Measurements from ENCODE around the gene ACO1.
A peak's percentile ranks its signal among the peaks of the same experiment; 100 is the strongest.

Gene ACO1

GRCh38 chr9:32376285-32376684 lies 8.2 kb upstream of the ACO1 start:
- H3K9me2 ChIP-seq (replicated peaks; ENCODE audit: insufficient read depth, low read length), result no peaks in the 10 kb centered on the region
- no peak overlapping the region for H3K9ac ChIP-seq (ENCODE audit: low read length)
- no peaks in the 10 kb centered on the region for H3K79me2 ChIP-seq (ENCODE audit: insufficient read depth, low read length)
- H3K27me3 ChIP-seq (ENCODE audit: low read length), result no peaks in the 10 kb centered on the region
- no peaks in the 10 kb centered on the region for H3K36me3 ChIP-seq (ENCODE audit: low read length)
- no peaks in the 10 kb centered on the region for H3K9me3 ChIP-seq (ENCODE audit: insufficient read depth, low read length)
- no peak for TF ChIP-seq EZH2phosphoT487 (conservative IDR thresholded peaks at IDR 0.05; ENCODE audit: low read length)
- no peak for TF ChIP-seq CTCF (IDR thresholded peaks at IDR 0.05; ENCODE audit: insufficient read depth, low read length, poor library complexity, severe bottlenecking)
- H4K20me1 ChIP-seq (ENCODE audit: low read depth, low read length), result no peaks in the 10 kb centered on the region
- no peak overlapping the region for H2AFZ ChIP-seq (ENCODE audit: low read depth, low read length, severe bottlenecking)
- H3K4me3 ChIP-seq (ENCODE audit: insufficient read depth, low read length, poor library complexity, severe bottlenecking), result no peak overlapping the region
- no peak overlapping the region for H3K4me2 ChIP-seq (ENCODE audit: low read depth, low read length, poor library complexity, severe bottlenecking)
- H3F3A ChIP-seq (ENCODE audit: insufficient read depth), result 0 out of 2 replicates have a peak, but pooled peaks cover 6% of the 10 kb centered on the region
- no peak overlapping the region for H3K27ac ChIP-seq (ENCODE audit: low read depth, low read length)

GRCh38 chr9:32378496-32378895 lies 5.9 kb upstream of the ACO1 start:
- H3K36me3 ChIP-seq (ENCODE audit: low read length), result no peaks in the 10 kb centered on the region
- no peak overlapping the region for H3K4me3 ChIP-seq (ENCODE audit: insufficient read depth, low read length, poor library complexity, severe bottlenecking)
- TF ChIP-seq CTCF (IDR thresholded peaks at IDR 0.05; ENCODE audit: insufficient read depth, low read length, poor library complexity, severe bottlenecking), result peak; percentile 89
- TF ChIP-seq EZH2phosphoT487 (conservative IDR thresholded peaks at IDR 0.05; ENCODE audit: low read length), result no peak
- H3K27ac ChIP-seq (ENCODE audit: low read depth, low read length), result no peak overlapping the region
- peak overlapping the region; percentile 35 for H3K4me2 ChIP-seq (ENCODE audit: low read depth, low read length, poor library complexity, severe bottlenecking)
- peak overlapping the region; percentile 17 for H2AFZ ChIP-seq (ENCODE audit: low read depth, low read length, severe bottlenecking)
- H3F3A ChIP-seq (ENCODE audit: insufficient read depth), result 0 out of 2 replicates have a peak, but pooled peaks cover 6% of the 10 kb centered on the region
- H4K20me1 ChIP-seq (ENCODE audit: low read depth, low read length), result no peaks in the 10 kb centered on the region
- no peaks in the 10 kb centered on the region for H3K9me2 ChIP-seq (replicated peaks; ENCODE audit: insufficient read depth, low read length)
- H3K9ac ChIP-seq (ENCODE audit: low read length), result no peak overlapping the region
- H3K27me3 ChIP-seq (ENCODE audit: low read length), result no peaks in the 10 kb centered on the region
- no peaks in the 10 kb centered on the region for H3K79me2 ChIP-seq (ENCODE audit: insufficient read depth, low read length)
- H3K9me3 ChIP-seq (ENCODE audit: insufficient read depth, low read length), result no peaks in the 10 kb centered on the region

- peak; percentile 92 for TF ChIP-seq CTCF (IDR thresholded peaks at IDR 0.05; ENCODE audit: insufficient read depth, low read length, poor library complexity, severe bottlenecking)
- no peak for TF ChIP-seq EZH2phosphoT487 (conservative IDR thresholded peaks at IDR 0.05; ENCODE audit: low read length)
- H3K4me2 ChIP-seq (ENCODE audit: low read depth, low read length, poor library complexity, severe bottlenecking), result peak overlapping the region; percentile 35
- no peaks in the 10 kb centered on the region for H3K27me3 ChIP-seq (ENCODE audit: low read length)
- no peaks in the 10 kb centered on the region for H3K9me2 ChIP-seq (replicated peaks; ENCODE audit: insufficient read depth, low read length)
- no peak overlapping the region for H3K27ac ChIP-seq (ENCODE audit: low read depth, low read length)
- H3K79me2 ChIP-seq (ENCODE audit: insufficient read depth, low read length), result no peaks in the 10 kb centered on the region
- H3K9ac ChIP-seq (ENCODE audit: low read length), result no peak overlapping the region
- 0 out of 2 replicates have a peak, but pooled peaks cover 6% of the 10 kb centered on the region for H3F3A ChIP-seq (ENCODE audit: insufficient read depth)
- H3K9me3 ChIP-seq (ENCODE audit: insufficient read depth, low read length), result no peaks in the 10 kb centered on the region
- H3K4me3 ChIP-seq (ENCODE audit: insufficient read depth, low read length, poor library complexity, severe bottlenecking), result no peak overlapping the region
- no peaks in the 10 kb centered on the region for H3K36me3 ChIP-seq (ENCODE audit: low read length)
- no peaks in the 10 kb centered on the region for H4K20me1 ChIP-seq (ENCODE audit: low read depth, low read length)
- peak overlapping the region; percentile 17 for H2AFZ ChIP-seq (ENCODE audit: low read depth, low read length, severe bottlenecking)
These were observed 5.3 kb upstream of the ACO1 start for GRCh38 chr9:32378993-32379729.
